ENCODE measurements around the gene ARMC6. TPM values are rescaled to one million over a fixed set of nuclear protein-coding genes. Genes with fewer than 3 reads are reported as not detected.
"Not testable (repeated sequence)": the region's sequence is repeated elsewhere in the genome, so short reads cannot be mapped to it uniquely, and the experiment has no call there.

Gene ARMC6
- total RNA-seq, 2 donors from 2014 or later, result 19.6 to 44.4 TPM

- Mint-ChIP-seq H3K27ac (no peak overlapping the region), H3K9me3 (no peaks in the 10 kb centered on the region), H3K4me3 (no peak overlapping the region), H3K36me3 (ENCODE audit: low read depth) (no peaks in the 10 kb centered on the region), H3K27me3 (no peaks in the 10 kb centered on the region), H3K4me1 (no peaks in the 10 kb centered on the region)
- no peak for ATAC-seq (replicated peaks)
Observed at GRCh38 chr19:19094513-19094912, 61.1 kb downstream of the ARMC6 start.

- no peak for ATAC-seq (replicated peaks)
- Mint-ChIP-seq H3K27me3 (no peaks in the 10 kb centered on the region), H3K4me3 (no peak overlapping the region), H3K27ac (no peak overlapping the region), H3K4me1 (peaks cover 5% of the 10 kb centered on the region), H3K9me3 (no peaks in the 10 kb centered on the region), H3K36me3 (ENCODE audit: low read depth) (peaks cover 6% of the 10 kb centered on the region)
Observed at GRCh38 chr19:19095691-19096090, 62.3 kb downstream of the ARMC6 start.

- peaks cover 6% of the 10 kb centered on the region for H3K36me3 Mint-ChIP-seq (ENCODE audit: low read depth)
- no peaks in the 10 kb centered on the region for H3K9me3 Mint-ChIP-seq
- H3K4me1 Mint-ChIP-seq, result peaks cover 5% of the 10 kb centered on the region
- no peak overlapping the region for H3K27ac Mint-ChIP-seq
- H3K4me3 Mint-ChIP-seq, result no peak overlapping the region
- no peaks in the 10 kb centered on the region for H3K27me3 Mint-ChIP-seq
- ATAC-seq (replicated peaks), result no peak
Observed at GRCh38 chr19:19096641-19097627, 63.5 kb downstream of the ARMC6 start.

GRCh38 chr19:19098084-19098702 is 64.8 kb downstream of the ARMC6 start:
- no peaks in the 10 kb centered on the region for H3K27me3 Mint-ChIP-seq
- no peak overlapping the region for H3K4me3 Mint-ChIP-seq
- H3K9me3 Mint-ChIP-seq, result no peaks in the 10 kb centered on the region
- no peak overlapping the region for H3K27ac Mint-ChIP-seq
- peaks cover 5% of the 10 kb centered on the region for H3K4me1 Mint-ChIP-seq
- ATAC-seq (replicated peaks), result no peak
- H3K36me3 Mint-ChIP-seq (ENCODE audit: low read depth), result peaks cover 6% of the 10 kb centered on the region

- Mint-ChIP-seq H3K9me3 (no peaks in the 10 kb centered on the region), H3K27ac (no peak overlapping the region), H3K4me3 (no peak overlapping the region), H3K4me1 (peaks cover 5% of the 10 kb centered on the region), H3K27me3 (no peaks in the 10 kb centered on the region), H3K36me3 (ENCODE audit: low read depth) (peaks cover 6% of the 10 kb centered on the region)
- no peak for ATAC-seq (replicated peaks)
Observed at GRCh38 chr19:19098703-19099632, 65.6 kb downstream of the ARMC6 start.

GRCh38 chr19:19101540-19101939 is 68.1 kb downstream of the ARMC6 start:
- H3K4me1 Mint-ChIP-seq, result peaks cover 5% of the 10 kb centered on the region
- H3K27me3 Mint-ChIP-seq, result no peaks in the 10 kb centered on the region
- H3K36me3 Mint-ChIP-seq (ENCODE audit: low read depth), result peaks cover 6% of the 10 kb centered on the region
- no peak overlapping the region for H3K27ac Mint-ChIP-seq
- no peak for ATAC-seq (replicated peaks)
- no peaks in the 10 kb centered on the region for H3K9me3 Mint-ChIP-seq
- no peak overlapping the region for H3K4me3 Mint-ChIP-seq

- H3K36me3 Mint-ChIP-seq (ENCODE audit: low read depth); H3K9me3 Mint-ChIP-seq; H3K4me1 Mint-ChIP-seq; H3K4me3 Mint-ChIP-seq; H3K27me3 Mint-ChIP-seq; ATAC-seq (replicated peaks); H3K27ac Mint-ChIP-seq: not testable (repeated sequence)
Observed at GRCh38 chr19:19102566-19102965, 69.2 kb downstream of the ARMC6 start.

- peaks cover 6% of the 10 kb centered on the region for H3K36me3 Mint-ChIP-seq (ENCODE audit: low read depth)
- no peaks in the 10 kb centered on the region for H3K27me3 Mint-ChIP-seq
- no peak for ATAC-seq (replicated peaks)
- H3K4me3 Mint-ChIP-seq, result no peak overlapping the region
- no peaks in the 10 kb centered on the region for H3K9me3 Mint-ChIP-seq
- H3K4me1 Mint-ChIP-seq, result peaks cover 5% of the 10 kb centered on the region
- no peak overlapping the region for H3K27ac Mint-ChIP-seq
Observed at GRCh38 chr19:19103167-19103566, 69.8 kb downstream of the ARMC6 start.

GRCh38 chr19:19105365-19106055 is 72.1 kb downstream of the ARMC6 start:
- no peaks in the 10 kb centered on the region for H3K27me3 Mint-ChIP-seq
- ATAC-seq (replicated peaks), result no peak
- no peak overlapping the region for H3K4me3 Mint-ChIP-seq
- peaks cover 2% of the 10 kb centered on the region for H3K4me1 Mint-ChIP-seq
- no peaks in the 10 kb centered on the region for H3K9me3 Mint-ChIP-seq
- peaks cover 2% of the 10 kb centered on the region for H3K36me3 Mint-ChIP-seq (ENCODE audit: low read depth)
- no peak overlapping the region for H3K27ac Mint-ChIP-seq

- no peaks in the 10 kb centered on the region for H3K36me3 Mint-ChIP-seq (ENCODE audit: low read depth)
- H3K27ac Mint-ChIP-seq, result no peak overlapping the region
- H3K27me3 Mint-ChIP-seq, result no peaks in the 10 kb centered on the region
- no peaks in the 10 kb centered on the region for H3K4me1 Mint-ChIP-seq
- ATAC-seq (replicated peaks), result no peak
- no peaks in the 10 kb centered on the region for H3K9me3 Mint-ChIP-seq
- no peak overlapping the region for H3K4me3 Mint-ChIP-seq
Observed at GRCh38 chr19:19106056-19106551, 72.7 kb downstream of the ARMC6 start.

- not testable (repeated sequence) for ATAC-seq (replicated peaks); H3K4me1 Mint-ChIP-seq; H3K27ac Mint-ChIP-seq; H3K9me3 Mint-ChIP-seq; H3K36me3 Mint-ChIP-seq (ENCODE audit: low read depth); H3K4me3 Mint-ChIP-seq; H3K27me3 Mint-ChIP-seq
Observed at GRCh38 chr19:19106938-19107337, 73.5 kb downstream of the ARMC6 start.

- H3K27me3 Mint-ChIP-seq, result no peaks in the 10 kb centered on the region
- no peak overlapping the region for H3K4me3 Mint-ChIP-seq
- no peak overlapping the region for H3K27ac Mint-ChIP-seq
- no peaks in the 10 kb centered on the region for H3K9me3 Mint-ChIP-seq
- no peaks in the 10 kb centered on the region for H3K36me3 Mint-ChIP-seq (ENCODE audit: low read depth)
- ATAC-seq (replicated peaks), result no peak
- no peaks in the 10 kb centered on the region for H3K4me1 Mint-ChIP-seq
Observed at GRCh38 chr19:19107654-19108053, 74.3 kb downstream of the ARMC6 start.

Data from activated T-helper 17 cell treated with anti-CD3 and anti-CD28 coated beads, Interleukin-2, amount 50 U/mL, for 72 hours (primary cell).